HK-2 (cell line): Measurements from ENCODE around the gene ASXL1.

ENCODE experiments used
- DNase-seq: peaks from one replicate; pipeline ENCODE4 v3.0.0-alpha.2; 2018; ENCODE audit not compliant: unreplicated experiment

Gene ASXL1

DNA sequence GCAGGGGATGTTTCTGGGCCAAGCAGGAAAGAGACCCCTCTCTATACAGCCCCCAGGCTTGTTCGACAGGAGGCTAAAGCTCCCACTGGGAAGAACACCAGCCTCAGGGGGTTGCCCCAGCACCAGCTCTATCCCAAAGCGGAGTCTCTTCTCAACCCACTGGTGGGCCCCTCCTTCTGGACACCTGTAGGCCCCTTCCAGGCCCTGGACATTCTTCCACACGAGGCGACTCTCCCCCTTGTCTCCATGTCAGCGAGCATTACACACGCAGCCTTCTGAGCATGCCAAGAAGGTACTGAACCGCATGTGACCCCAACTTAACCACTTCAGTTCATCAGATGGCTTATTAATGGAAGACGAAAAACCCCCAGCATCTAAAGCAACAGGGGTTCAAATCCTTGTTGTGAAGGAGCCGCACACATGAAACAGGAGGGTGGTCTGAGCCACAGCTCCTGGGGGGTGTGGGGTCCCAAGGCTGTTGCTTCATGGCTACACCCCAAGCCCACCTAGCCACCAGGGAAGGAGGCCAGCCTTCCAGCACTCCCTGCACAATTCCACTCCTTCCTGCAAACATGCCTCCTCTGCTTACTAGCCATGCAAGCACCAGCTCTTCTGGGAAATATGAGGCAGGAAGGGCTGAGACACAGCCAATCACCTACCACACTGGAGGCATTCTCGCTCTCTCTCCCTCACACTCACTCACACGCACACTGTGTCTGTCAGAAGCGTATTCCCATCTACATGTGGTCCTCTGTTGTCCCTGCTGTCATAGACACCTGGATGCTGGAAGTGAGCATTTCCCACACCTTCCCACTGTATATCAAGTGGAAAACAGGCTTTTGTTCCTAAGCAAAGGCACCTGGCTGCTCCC is 122.5 kb downstream of the ASXL1 start:
- no peak for DNase-seq

DNA sequence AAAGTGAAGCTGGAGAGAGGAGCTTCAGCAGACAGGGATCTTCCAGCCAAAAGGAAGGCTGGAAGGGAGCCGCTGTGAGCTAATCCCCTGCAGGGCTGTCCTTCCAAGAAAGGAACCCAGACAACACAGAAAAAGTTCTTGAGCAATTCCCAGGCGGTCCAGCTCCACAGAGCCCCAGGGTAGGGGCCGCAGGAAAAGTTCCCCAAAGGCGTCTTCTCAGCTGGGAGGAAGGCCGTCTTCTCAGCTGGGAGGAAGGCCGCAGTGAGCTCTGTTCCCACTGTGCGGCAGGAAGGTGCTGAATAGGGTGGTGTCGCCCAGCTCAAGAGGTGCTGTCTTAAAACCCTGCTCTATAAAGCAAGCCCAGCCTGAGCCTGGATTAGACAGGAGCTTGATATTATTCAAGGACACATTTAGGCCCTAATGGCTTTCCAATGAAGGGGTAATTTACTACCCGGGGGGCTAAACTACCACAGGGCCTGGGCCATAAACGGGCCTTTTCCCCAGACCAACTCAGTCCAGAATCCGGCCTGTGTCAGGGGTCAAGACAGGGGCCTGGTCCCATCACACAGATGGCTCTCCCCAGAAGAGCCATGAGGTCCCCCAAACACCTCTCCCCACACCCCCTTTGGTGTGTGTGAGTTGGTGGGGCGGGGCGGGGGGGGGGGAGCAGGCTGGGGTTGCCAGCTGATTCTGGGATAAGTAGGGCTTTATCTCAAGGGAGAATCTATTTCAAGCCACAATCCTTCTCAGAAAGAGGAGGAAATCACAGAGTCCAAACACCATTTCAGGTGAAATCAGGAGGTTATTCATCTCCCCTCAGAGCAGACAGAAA is 123.4 kb downstream of the ASXL1 start:
- no peak for DNase-seq

DNA sequence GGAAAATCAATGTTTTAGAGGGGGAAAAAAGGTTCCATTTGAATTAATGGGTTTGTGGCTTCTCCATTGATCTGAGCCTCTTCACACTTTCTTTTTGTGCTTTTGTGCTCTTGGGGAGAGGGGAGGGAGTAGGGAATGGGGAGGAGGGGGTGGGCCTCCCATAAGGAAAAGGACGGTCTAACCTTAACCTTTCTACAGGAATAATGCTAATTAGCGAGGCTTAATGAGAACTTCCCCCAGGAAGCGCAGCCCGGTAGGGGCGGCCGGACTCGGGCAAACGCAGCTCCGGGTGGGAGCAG is 124.0 kb downstream of the ASXL1 start:
- DNase-seq = no peak

DNA sequence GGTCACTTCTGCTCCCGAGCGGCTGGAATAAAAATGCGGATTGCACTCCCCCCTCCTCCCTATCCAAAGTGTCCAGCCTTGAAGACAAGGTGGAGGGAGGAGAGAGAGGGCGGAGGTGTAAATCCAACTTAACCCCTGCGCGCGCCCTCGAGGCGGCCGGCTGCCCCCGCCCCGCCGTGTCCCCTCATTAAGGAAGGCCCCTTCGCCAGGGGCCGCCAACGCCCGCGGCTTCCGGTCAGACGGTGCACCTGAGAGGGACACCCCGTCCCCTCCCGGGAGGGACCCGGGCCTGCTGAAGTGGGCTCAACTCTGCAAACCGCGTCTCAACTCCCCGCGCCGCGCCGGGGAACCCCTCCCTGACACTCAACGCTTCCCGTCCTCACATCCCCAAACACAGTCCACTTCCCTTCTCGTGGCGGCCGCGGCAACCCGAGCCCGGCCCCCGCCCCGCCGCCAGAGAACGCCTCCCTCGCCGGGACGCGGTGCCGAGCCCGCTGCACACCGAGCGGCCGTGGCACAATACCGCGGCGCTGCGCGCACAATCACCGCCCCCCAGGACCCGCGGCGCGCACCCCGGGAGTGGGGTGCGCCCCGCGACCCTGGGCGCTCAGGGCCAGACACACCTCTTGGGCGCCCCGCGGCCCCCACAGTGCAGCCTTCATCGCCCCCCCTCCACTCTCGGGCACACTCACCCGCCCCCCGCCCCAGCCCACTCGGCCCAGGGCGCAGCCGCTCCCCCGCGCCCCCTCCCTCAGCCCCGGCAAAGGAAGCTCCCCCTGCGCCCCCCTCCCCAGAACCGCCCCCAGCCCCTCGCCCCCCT is 124.5 kb downstream of the ASXL1 start:
- peak; percentile 53 for DNase-seq

DNA sequence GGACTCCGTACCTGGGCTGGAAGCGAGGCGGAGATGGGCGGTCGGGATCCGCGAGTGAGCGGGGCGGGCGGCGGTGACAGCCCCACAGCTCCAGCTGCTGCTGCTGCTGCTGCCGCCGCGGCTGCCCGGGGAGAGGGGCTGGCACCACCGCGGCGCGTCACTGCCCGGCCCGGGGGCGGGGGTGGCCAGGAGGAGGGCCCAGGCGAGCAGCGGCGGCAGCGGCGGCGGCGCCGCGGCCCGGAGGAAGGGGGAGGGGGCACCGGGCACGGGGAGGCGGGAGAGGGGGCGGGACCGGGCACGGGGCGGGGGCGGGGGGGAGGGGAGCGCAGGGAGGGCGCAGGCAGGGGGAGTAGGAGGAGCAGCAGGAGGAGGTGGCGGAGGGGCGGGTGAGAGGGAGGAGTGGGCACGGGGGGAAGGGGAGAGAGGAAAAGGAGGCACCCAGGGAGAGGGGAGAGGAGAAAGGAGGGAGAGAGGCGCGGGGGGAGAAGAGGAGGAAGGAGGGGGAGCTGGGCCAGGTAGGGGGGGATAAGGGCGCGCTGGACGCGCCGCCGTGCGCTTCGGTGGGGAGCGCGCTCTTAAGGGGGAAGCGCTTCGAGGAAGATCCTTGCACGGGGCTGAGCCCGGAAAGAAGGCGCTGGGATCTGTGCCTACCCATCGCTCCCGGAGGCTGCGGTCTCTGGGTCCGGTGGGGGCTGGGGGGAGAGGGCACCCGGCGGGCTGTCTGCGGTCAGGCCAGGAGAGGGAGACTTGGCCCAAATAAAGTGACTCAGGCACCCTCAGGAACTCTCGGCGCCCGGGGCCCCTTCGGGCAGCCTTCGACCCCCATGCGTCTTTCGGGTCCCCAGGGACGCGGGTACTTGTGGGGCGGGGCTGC is 125.5 kb downstream of the ASXL1 start:
- peak; percentile 90 for DNase-seq

DNA sequence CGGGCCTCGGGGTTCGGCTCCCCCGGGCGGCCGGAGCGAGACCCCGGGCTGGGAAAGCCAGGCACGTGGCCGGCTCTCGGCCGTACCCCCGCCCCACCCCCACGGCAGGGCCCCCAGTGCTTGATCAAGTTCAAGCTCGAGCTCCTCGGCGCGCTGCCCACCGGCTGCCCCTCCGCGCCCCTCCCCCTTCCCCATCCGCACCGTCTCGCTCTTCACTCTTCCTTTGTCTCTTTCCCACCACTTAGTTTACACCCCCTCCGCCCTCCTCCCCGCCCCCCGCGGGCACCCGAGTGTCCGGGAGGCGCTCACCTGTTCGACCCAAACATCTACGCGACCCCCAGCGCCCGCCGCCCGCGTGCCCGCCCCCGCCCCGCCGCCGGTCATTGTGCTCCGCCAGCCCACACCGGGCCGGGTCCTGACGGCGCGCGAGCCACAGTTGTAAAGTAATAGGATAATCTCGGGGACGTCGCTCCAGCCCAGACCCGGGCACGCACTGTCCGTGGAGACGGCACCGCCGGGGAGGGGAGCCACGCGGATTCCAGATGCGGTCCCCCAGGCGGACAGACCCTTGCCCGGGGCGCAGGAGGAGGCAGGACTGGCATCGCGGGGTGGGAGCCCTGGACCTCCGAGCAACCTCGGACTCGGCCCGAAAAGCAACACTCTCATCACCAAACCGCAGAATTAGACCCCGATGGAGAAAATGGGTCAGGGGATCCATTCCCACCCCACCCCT is 126.3 kb downstream of the ASXL1 start:
- DNase-seq = peak; percentile 71

DNA sequence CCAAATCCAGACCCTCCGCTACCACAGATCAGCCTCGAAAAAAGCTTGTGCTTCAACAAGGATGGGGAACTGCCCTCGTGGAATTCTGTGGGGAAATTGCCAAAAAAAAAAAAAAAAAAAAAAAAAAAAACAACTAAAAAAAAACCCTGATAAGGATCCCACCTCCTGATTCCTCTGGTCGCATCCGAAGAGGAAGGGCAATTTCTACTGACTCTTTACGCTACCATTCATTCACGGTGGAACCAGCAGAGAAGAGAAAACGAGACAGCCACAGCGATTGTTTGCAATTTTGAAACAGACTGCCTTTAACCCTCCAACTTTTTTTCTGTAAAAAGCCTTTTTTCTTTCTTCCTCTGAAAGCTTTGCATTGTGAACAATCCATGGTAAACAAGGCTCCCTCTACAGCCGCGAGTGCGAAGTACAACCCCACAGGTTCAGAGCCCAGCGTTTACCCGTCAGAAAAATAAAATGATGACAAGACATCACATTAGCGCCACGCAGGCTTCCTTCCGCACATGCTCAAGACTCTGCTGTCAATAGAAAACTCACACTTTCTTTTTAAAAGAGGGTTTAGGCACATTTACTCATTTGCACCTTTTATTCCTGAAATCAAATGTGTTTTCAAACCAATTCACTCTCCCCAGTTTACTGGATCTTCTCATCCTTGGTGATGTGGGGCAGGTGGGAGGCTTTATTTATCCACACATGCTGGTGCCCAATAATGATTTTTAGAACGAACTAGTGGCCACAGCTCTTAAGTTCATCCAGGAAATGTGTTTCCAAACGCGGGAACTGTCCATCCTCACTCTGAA is 127.0 kb downstream of the ASXL1 start:
- peak; percentile 74 for DNase-seq

DNA sequence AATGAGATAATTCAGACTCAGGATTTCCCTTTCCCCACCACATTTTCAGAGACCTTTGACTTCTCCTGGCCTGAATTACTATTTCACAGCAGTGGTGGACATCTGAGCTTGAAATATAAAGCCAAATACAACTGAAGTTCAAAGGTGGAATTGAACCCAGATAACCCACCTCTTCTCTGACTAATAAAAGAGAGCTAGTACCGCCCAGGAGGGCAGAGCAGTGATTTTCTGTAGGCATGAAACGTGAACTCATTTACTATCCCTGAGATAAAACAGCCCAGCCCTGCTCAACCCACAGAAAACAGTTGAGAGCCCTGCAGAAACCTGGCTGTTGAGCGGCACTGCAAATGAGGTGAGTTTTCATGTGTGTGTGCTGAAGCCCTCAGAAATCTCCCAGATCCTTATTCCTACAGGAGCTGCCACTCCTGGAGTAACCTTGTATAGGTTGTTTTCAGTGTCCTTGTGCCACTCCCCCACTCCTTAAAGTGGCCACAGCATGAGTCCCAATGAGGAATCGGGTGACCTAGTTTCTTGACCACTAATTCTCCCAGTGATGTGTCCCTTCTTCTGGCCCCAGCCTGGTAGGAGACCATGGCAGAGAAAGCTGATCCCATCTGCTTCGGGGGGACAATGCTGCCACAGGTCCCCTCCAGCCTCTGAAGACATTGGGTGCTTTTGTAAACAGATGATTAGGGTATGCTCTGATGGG is 127.8 kb downstream of the ASXL1 start:
- no peak for DNase-seq

DNA sequence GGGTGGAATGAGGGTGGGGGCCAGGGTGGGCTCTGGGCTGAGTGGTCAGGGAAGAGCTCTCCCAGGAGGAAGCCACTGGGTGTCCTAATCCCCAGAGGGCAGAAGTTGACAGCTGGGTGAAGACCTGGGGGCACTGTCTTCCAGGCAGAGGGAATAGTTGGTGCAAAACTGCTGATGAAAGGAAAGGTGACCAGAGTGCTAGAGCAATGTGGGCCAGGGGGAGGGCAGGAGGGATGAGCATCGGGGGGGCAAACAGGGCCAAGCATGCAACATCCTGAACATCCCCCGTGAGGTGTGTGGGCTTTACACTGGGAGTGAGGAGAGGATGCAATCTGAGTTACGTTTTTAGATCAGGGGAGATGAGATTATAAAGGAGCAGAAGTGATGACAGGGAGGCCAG is 129.2 kb downstream of the ASXL1 start:
- DNase-seq = no peak

DNA sequence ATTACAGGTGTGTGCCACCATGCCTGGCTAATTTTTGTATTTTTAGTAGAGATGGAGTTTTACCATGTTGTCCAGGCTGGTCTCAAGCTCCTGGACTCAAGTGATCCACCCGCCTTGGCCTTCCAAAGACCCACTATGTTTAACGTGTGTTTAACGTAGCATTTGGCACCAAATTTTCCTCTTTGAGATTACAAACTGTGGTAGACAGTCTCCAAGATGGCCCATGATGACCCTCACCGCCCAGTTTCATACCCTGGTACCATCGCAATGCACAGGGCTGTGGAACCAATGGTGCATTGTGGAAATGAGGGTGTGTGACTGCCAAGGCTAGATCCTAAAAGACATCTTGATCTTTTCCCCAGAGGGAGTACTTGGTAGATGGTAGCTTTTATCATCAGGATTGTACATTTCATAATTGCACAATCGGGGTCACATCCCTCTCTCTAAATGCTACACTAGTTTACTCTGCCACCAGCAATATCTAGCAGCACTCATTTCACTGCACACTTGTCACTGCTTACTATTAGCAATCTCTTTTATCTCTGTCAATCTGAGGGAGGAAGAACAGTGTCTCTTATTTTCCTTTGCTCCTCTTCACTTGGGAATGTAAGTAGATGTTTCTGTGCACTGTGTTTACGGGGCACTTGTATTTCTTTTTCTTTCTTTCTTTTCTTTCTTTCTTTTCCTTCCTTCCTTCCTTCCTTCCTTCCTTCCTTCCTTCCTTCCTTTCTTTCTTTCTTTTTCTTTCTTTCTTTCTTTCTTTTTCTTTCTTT is 130.1 kb downstream of the ASXL1 start:
- no peak for DNase-seq
